CD4-positive, alpha-beta T cell (primary cell): ENCODE measurements around the gene REN. TPM values are rescaled to one million over a fixed set of nuclear protein-coding genes. Genes with fewer than 3 reads are reported as not detected.

Experiments
- ATAC-seq: fragments of 200-7000 bp; cut with Tn5 transposase; one replicate; pipeline ENCODE4 v1.10.0; 2022; ENCODE audit warnings: mild to moderate bottlenecking; ENCODE audit not compliant: poor library complexity
- CTCF ChIA-PET: fragments of 350-600 bp; sonication (Branson Sonifier 250); formaldehyde crosslinking; loops from one replicate; lab custom pipeline; 2021; ENCODE audit warnings: antibody characterized with exemption, inconsistent platforms; lab: Charles Lee
- POLR2A ChIA-PET: fragments of 350-600 bp; sonication (Branson Sonifier 250); formaldehyde crosslinking; loops from one replicate; lab custom pipeline; 2021; ENCODE audit warnings: antibody characterized with exemption, inconsistent platforms; lab: Charles Lee
- DNase-seq, 14 experiments: peaks; one replicate each; pipeline ENCODE4 v3.0.0-alpha.2; 2013 to 2020; ENCODE audit warnings: mixed read lengths in 2 of 14
- H3K27ac ChIP-seq, 2 donors: one replicate each; pipeline versions ENCODE4 v1.5.1 to v1.7.0; 2013; ENCODE audit warnings: low read length in 2 of 2, low read depth in 1 of 2, mild to moderate bottlenecking in 1 of 2
- H3K27me3 ChIP-seq, 2 experiments: 1 replicate in 1 of 2; 2 replicates in 1 of 2; pipeline versions ENCODE4 v1.6.1 to v1.7.0; 2013; ENCODE audit warnings: low read length in 2 of 2, control low read depth in 1 of 2, mild to moderate bottlenecking in 1 of 2, moderate library complexity in 1 of 2; ENCODE audit not compliant: insufficient read depth in 2 of 2, control insufficient read depth in 1 of 2
- H3K36me3 ChIP-seq: one replicate; pipeline ENCODE4 v1.6.1; 2013; ENCODE audit warnings: low read length, control low read depth; ENCODE audit not compliant: insufficient read depth
- H3K4me1 ChIP-seq: one replicate; pipeline ENCODE4 v1.6.1; 2013; ENCODE audit warnings: low read length, control low read depth; ENCODE audit not compliant: insufficient read depth
- H3K4me3 ChIP-seq: one replicate; pipeline ENCODE4 v1.5.1; 2013; ENCODE audit warnings: mild to moderate bottlenecking, low read length, moderate library complexity
- H3K9me3 ChIP-seq, 2 experiments: 1 replicate in 1 of 2; 2 replicates in 1 of 2; pipeline versions ENCODE4 v1.6.1 to v1.7.0; 2013; ENCODE audit warnings: low read length in 2 of 2, mild to moderate bottlenecking in 2 of 2, control low read depth in 1 of 2, moderate library complexity in 1 of 2; ENCODE audit not compliant: control insufficient read depth in 1 of 2, insufficient read depth in 1 of 2
- H3K27ac Mint-ChIP-seq: one replicate; pipeline ENCODE4 v1.8.0; 2020; ENCODE audit warnings: mixed read lengths
- H3K27me3 Mint-ChIP-seq: one replicate; pipeline ENCODE4 v1.8.0; 2021; ENCODE audit warnings: mixed read lengths
- H3K36me3 Mint-ChIP-seq: one replicate; pipeline ENCODE4 v1.8.0; 2021; ENCODE audit warnings: low read depth, mixed read lengths
- H3K4me1 Mint-ChIP-seq: one replicate; pipeline ENCODE4 v1.8.0; 2021; ENCODE audit warnings: low read depth, mixed read lengths
- H3K4me3 Mint-ChIP-seq: one replicate; pipeline ENCODE4 v1.8.0; 2020; ENCODE audit warnings: mild to moderate bottlenecking, mixed read lengths
- H3K9me3 Mint-ChIP-seq: one replicate; pipeline ENCODE4 v1.8.0; 2020; ENCODE audit warnings: mixed read lengths
- CTCF ChIP-seq: fragments of 200-600 bp; IDR thresholded peaks from one replicate; pipeline ENCODE4 v1.8.0; 2022; ENCODE audit warnings: antibody characterized with exemption, mild to moderate bottlenecking
- intact Hi-C, 2 experiments: fragments of 100-400 bp; cut with DNase I in 1 of 2; cut with micrococcal nuclease in 1 of 2; formaldehyde crosslinking; loops; one replicate each; pipeline versions ENCODE4 v1.15.1 to v1.9.0; 2023 to 2025; cut with DNase I, micrococcal nuclease
- total RNA-seq, 174 experiments: library from RNA in 2 of 174; stranded (reverse) in 2 of 174; gene quantifications; one replicate each; pipeline ENCODE4 v1.2.3 and lab custom pipeline; 2021 to 2026

Gene REN
- total RNA-seq, 2 experiments from 2014 or later: not detected

GRCh38 chr1:204176049-204176448, 9.9 kb upstream of the REN start:
- CTCF ChIA-PET: no interaction called here
- no peak for ATAC-seq
- H3K4me1 Mint-ChIP-seq: no peaks in the 10 kb centered on the region
- Histone ChIP-seq H3K27ac (no peak overlapping the region), H3K27me3 (peaks cover 8 to 9% of the 10 kb centered on the region in 2 experiments), H3K9me3 (peaks cover 11 to 20% of the 10 kb centered on the region in 2 experiments), H3K4me1 (no peaks in the 10 kb centered on the region), H3K4me3 (no peak overlapping the region), H3K36me3 (no peaks in the 10 kb centered on the region)
- intact Hi-C loops: no loop called here
- no peak for DNase-seq
- H3K27ac Mint-ChIP-seq: no peak overlapping the region
- POLR2A ChIA-PET: no interaction called here
- H3K36me3 Mint-ChIP-seq: no peaks in the 10 kb centered on the region
- no peak overlapping the region for H3K4me3 Mint-ChIP-seq
- H3K9me3 Mint-ChIP-seq: no peaks in the 10 kb centered on the region
- no peak for TF ChIP-seq CTCF
- H3K27me3 Mint-ChIP-seq: peaks cover 13% of the 10 kb centered on the region

- peaks cover 21 to 22% of the 10 kb centered on the region in 2 experiments for H3K9me3 ChIP-seq
- no peak overlapping the region for H3K27ac Mint-ChIP-seq
- POLR2A ChIA-PET: no interaction called here
- peaks cover 13% of the 10 kb centered on the region for H3K27me3 Mint-ChIP-seq
- H3K36me3 Mint-ChIP-seq: peaks cover 8% of the 10 kb centered on the region
- no peaks in the 10 kb centered on the region for H3K4me1 Mint-ChIP-seq
- intact Hi-C loops: no loop called here
- peaks cover 4% of the 10 kb centered on the region for H3K9me3 Mint-ChIP-seq
- H3K36me3 ChIP-seq: no peaks in the 10 kb centered on the region
- no peak overlapping the region for H3K27ac ChIP-seq
- CTCF ChIA-PET: no interaction called here
- H3K4me3 Mint-ChIP-seq: no peak overlapping the region
- no peak for DNase-seq
- no peak overlapping the region for H3K4me3 ChIP-seq
- no peak for TF ChIP-seq CTCF
- ATAC-seq: no peak
- H3K4me1 ChIP-seq: no peaks in the 10 kb centered on the region
- H3K27me3 ChIP-seq: peaks cover 8 to 9% of the 10 kb centered on the region in 2 experiments
Measured at GRCh38 chr1:204174958-204175357, 8.8 kb upstream of the REN start.

GRCh38 chr1:204172404-204173029, 6.4 kb upstream of the REN start:
- intact Hi-C loops: no loop called here
- no peaks in the 10 kb centered on the region for H3K36me3 ChIP-seq
- DNase-seq: no peak
- Mint-ChIP-seq H3K9me3 (peaks cover 15% of the 10 kb centered on the region), H3K27me3 (peaks cover 7% of the 10 kb centered on the region), H3K4me1 (no peaks in the 10 kb centered on the region), H3K4me3 (no peak overlapping the region), H3K36me3 (peaks cover 12% of the 10 kb centered on the region), H3K27ac (no peak overlapping the region)
- H3K27ac ChIP-seq: no peak overlapping the region
- no peak for ATAC-seq
- no peaks in the 10 kb centered on the region for H3K4me1 ChIP-seq
- ChIA-PET POLR2A (interaction anchor here (1.0 kb wide), 1 partner anchor 10 kb away, joined by 3 read pairs; no protein-coding TSS in a partner anchor), CTCF (no interaction called here)
- H3K27me3 ChIP-seq: peaks cover 5 to 9% of the 10 kb centered on the region in 2 experiments
- no peak for TF ChIP-seq CTCF
- H3K4me3 ChIP-seq: no peak overlapping the region
- H3K9me3 ChIP-seq: peaks cover 23 to 37% of the 10 kb centered on the region in 2 experiments
